Activated CD8-positive, alpha-beta memory T cell treated with anti-CD3 and anti-CD28 coated beads, Interleukin-2, amount 50 U/mL, for 48 hours (primary cell): ENCODE measurements around the gene OR8U1.
"Not testable (repeated sequence)": the region's sequence is repeated elsewhere in the genome, so short reads cannot be mapped to it uniquely, and the experiment has no call there.

Source experiments
- DNase-seq: peaks from one replicate; pipeline ENCODE4 v3.0.0-alpha.2; 2020

Gene OR8U1

GRCh38 chr11:56375324-56375723, at the start of gene OR8U1:
TSS of gene OR8U1 (plus strand) at chr11:56375624. CDS start at chr11:56375624, 0 bp downstream.
- no peak for DNase-seq

- no peak for DNase-seq
These were observed 43.4 kb upstream of the OR8U1 start for GRCh38 chr11:56331861-56332491.

- DNase-seq, result no peak
These were observed 42.3 kb upstream of the OR8U1 start for GRCh38 chr11:56333156-56333555.

- no peak for DNase-seq
These were observed 35.1 kb upstream of the OR8U1 start for GRCh38 chr11:56340289-56340688.

- no peak for DNase-seq
These were observed 29.7 kb upstream of the OR8U1 start, which contains the start of gene OR8K1 for GRCh38 chr11:56345739-56346138. TSS of gene OR8K1 (plus strand) at chr11:56346039. CDS start at chr11:56346039, 0 bp downstream.

GRCh38 chr11:56353991-56354390, 21.4 kb upstream of the OR8U1 start, which contains the start of gene OR8J1:
TSS of gene OR8J1 (plus strand) at chr11:56354291. CDS start at chr11:56360247, 5,956 bp downstream.
- DNase-seq, result no peak

GRCh38 chr11:56380120-56380519, 4.7 kb downstream of the OR8U1 start:
- no peak for DNase-seq

GRCh38 chr11:56394381-56394780, 19.0 kb downstream of the OR8U1 start:
- no peak for DNase-seq

- no peak for DNase-seq
These were observed 20.6 kb downstream of the OR8U1 start for GRCh38 chr11:56396047-56396446.

GRCh38 chr11:56401858-56402461, 26.5 kb downstream of the OR8U1 start:
- DNase-seq, result not testable (repeated sequence)

- DNase-seq, result no peak
These were observed 29.0 kb downstream of the OR8U1 start for GRCh38 chr11:56404393-56404792.

GRCh38 chr11:56410801-56411200, 35.4 kb downstream of the OR8U1 start:
- no peak for DNase-seq

- DNase-seq, result no peak
These were observed 37.0 kb downstream of the OR8U1 start, which contains the start of gene OR5AL1 for GRCh38 chr11:56412396-56412795. TSS of gene OR5AL1 (plus strand) at chr11:56412696.
